GM23338 (cell line): Measurements from ENCODE around the gene ZP2. TPM values are rescaled to one million over a fixed set of nuclear protein-coding genes. Genes with fewer than 3 reads are reported as not detected.

Source experiments
- ATAC-seq: fragments of 200-7000 bp; cut with Tn5 transposase; 3 replicates; pipeline ENCODE4 v1.9.1; 2020
- DNase-seq: peaks from one replicate; pipeline ENCODE4 v3.0.0-alpha.2; 2015; ENCODE audit warnings: low spot score
- H2AFZ ChIP-seq: fragments of 200-600 bp; sonication (generic); 2 replicates; pipeline ENCODE4 v1.8.0; 2016; ENCODE audit warnings: antibody characterized with exemption, mild to moderate bottlenecking, moderate library complexity
- H3F3A ChIP-seq: fragments of 200-600 bp; sonication (generic); replicated peaks from 2 replicates; pipeline ENCODE4 v1.8.0; 2017; ENCODE audit warnings: antibody characterized with exemption, mixed run types, low read depth
- H3K27ac ChIP-seq: fragments of 200-600 bp; sonication (generic); 2 replicates; pipeline ENCODE4 v1.6.1; 2016; ENCODE audit warnings: low read depth
- H3K27me3 ChIP-seq: fragments of 200-600 bp; sonication (generic); 2 replicates; pipeline ENCODE4 v1.8.0; 2016; ENCODE audit warnings: mild to moderate bottlenecking, mixed run types, moderate library complexity; ENCODE audit not compliant: insufficient read depth
- H3K36me3 ChIP-seq: fragments of 200-600 bp; sonication (generic); 2 replicates; pipeline ENCODE4 v1.8.0; 2016; ENCODE audit warnings: mild to moderate bottlenecking; ENCODE audit not compliant: insufficient read depth
- H3K4me1 ChIP-seq: fragments of 200-600 bp; sonication (generic); 2 replicates; pipeline ENCODE4 v1.8.0; 2016; ENCODE audit warnings: mild to moderate bottlenecking, moderate library complexity; ENCODE audit not compliant: insufficient read depth
- H3K4me2 ChIP-seq: fragments of 200-600 bp; sonication (generic); 2 replicates; pipeline ENCODE4 v1.7.1; 2017; ENCODE audit warnings: mixed run types
- H3K4me3 ChIP-seq: fragments of 200-600 bp; sonication (generic); 2 replicates; pipeline ENCODE4 v1.6.1; 2016; ENCODE audit warnings: mixed run types
- H3K79me2 ChIP-seq: fragments of 200-600 bp; sonication (generic); replicated peaks from 2 replicates; pipeline ENCODE4 v1.8.0; 2017; ENCODE audit warnings: mild to moderate bottlenecking; ENCODE audit not compliant: insufficient read depth
- H3K9me2 ChIP-seq: fragments of 200-600 bp; sonication (generic); 2 replicates; pipeline ENCODE4 v1.8.0; 2017; ENCODE audit not compliant: insufficient read depth
- H4K20me1 ChIP-seq: fragments of 200-600 bp; sonication (generic); replicated peaks from 2 replicates; pipeline ENCODE4 v1.8.0; 2017; ENCODE audit warnings: mild to moderate bottlenecking; ENCODE audit not compliant: insufficient read depth
- H3K27ac Mint-ChIP-seq: 2 replicates; pipeline ENCODE4 v1.8.0; 2020; ENCODE audit warnings: inconsistent platforms, mild to moderate bottlenecking, moderate library complexity, mixed read lengths
- H3K27me3 Mint-ChIP-seq: 3 replicates; pipeline ENCODE4 v1.8.0; 2022; ENCODE audit warnings: low read depth, mild to moderate bottlenecking, moderate library complexity, mixed read lengths, inconsistent platforms; ENCODE audit not compliant: insufficient read depth, poor library complexity
- H3K36me3 Mint-ChIP-seq: 3 replicates; pipeline ENCODE4 v1.8.0; 2021; ENCODE audit warnings: low read depth, mild to moderate bottlenecking, inconsistent platforms, moderate library complexity, mixed read lengths
- H3K4me1 Mint-ChIP-seq: 3 replicates; pipeline ENCODE4 v1.8.0; 2020; ENCODE audit warnings: mild to moderate bottlenecking, inconsistent platforms, mixed read lengths
- H3K4me3 Mint-ChIP-seq: 3 replicates; pipeline ENCODE4 v1.8.0; 2021; ENCODE audit warnings: moderate library complexity, mild to moderate bottlenecking, inconsistent platforms, mixed read lengths
- H3K9me3 Mint-ChIP-seq: 3 replicates; pipeline ENCODE4 v1.8.0; 2020; ENCODE audit warnings: moderate library complexity, mild to moderate bottlenecking, inconsistent platforms, mixed read lengths
- CREB1 ChIP-seq: fragments of 250-450 bp; sonication (Bioruptor Pico); IDR thresholded peaks from 2 replicates; pipeline ENCODE4 v1.5.0; 2020; ENCODE audit warnings: low read depth, mild to moderate bottlenecking, moderate library complexity
- EZH2 ChIP-seq: fragments of 200-600 bp; sonication (generic); IDR thresholded peaks from one replicate; pipeline ENCODE4 v1.8.0; 2017; ENCODE audit warnings: antibody characterized with exemption, mild to moderate bottlenecking, low read depth; ENCODE audit not compliant: unreplicated experiment
- JUNB ChIP-seq: IDR thresholded peaks from one replicate; pipeline ENCODE4 v1.6.1; 2016; ENCODE audit warnings: antibody characterized with exemption; ENCODE audit not compliant: unreplicated experiment
- POLR2AphosphoS5 ChIP-seq: IDR thresholded peaks from 2 replicates; pipeline ENCODE4 v1.6.1; 2016; ENCODE audit warnings: antibody characterized with exemption, low read depth
- ZNF114 ChIP-seq: fragments of 250-450 bp; sonication (Bioruptor Pico); IDR thresholded peaks from 2 replicates; pipeline ENCODE4 v1.5.0; 2020; ENCODE audit warnings: mild to moderate bottlenecking, moderate library complexity
- ZNF331 ChIP-seq: fragments of 250-450 bp; sonication (Bioruptor Pico); IDR thresholded peaks from 2 replicates; pipeline ENCODE4 v1.5.0; 2020; ENCODE audit warnings: low read depth, mild to moderate bottlenecking, moderate library complexity
- polyA plus RNA-seq: library from polyadenylated mRNA; unstranded; fragments of >200 nt; fragmentation: Nextera tagmentation; extraction: Ambion mirVana; gene quantifications from 2 replicates; pipeline ENCODE4 v1.2.1, GENCODE V29; 2016
- total RNA-seq: library from RNA; depleted of rRNA; stranded (reverse); fragments of >200 nt; shearing (Covaris generic); gene quantifications from 2 replicates; pipeline ENCODE4 v1.2.3, GENCODE V29; 2014
- TF ChIP-seq, protein P1 (sequence below): fragments of 250-450 bp; sonication (Bioruptor Pico); IDR thresholded peaks from 2 replicates; pipeline ENCODE4 v1.5.0; 2020; ENCODE audit warnings: mild to moderate bottlenecking, moderate library complexity
- TF ChIP-seq, protein P2 (sequence below), 2 experiments: fragments of 200-600 bp in 1 of 2; sonication (generic) in 1 of 2; conservative IDR thresholded peaks; 2 replicates each; pipeline versions ENCODE4 v1.5.1 to v1.6.1; 2016 to 2017; ENCODE audit warnings: antibody characterized with exemption in 2 of 2, low read depth in 2 of 2, mild to moderate bottlenecking in 2 of 2, moderate library complexity in 1 of 2
- TF ChIP-seq, protein P3 (sequence below): IDR thresholded peaks from 2 replicates; pipeline ENCODE4 v1.6.1; 2016; ENCODE audit warnings: antibody characterized with exemption
- TF ChIP-seq, protein P4 (sequence below): IDR thresholded peaks from one replicate; pipeline ENCODE4 v1.6.1; 2018; ENCODE audit warnings: antibody characterized with exemption; ENCODE audit not compliant: unreplicated experiment

The ZP2 gene
- total and polyA plus RNA-seq, 2 experiments from 2014 or later, result not detected

DNA sequence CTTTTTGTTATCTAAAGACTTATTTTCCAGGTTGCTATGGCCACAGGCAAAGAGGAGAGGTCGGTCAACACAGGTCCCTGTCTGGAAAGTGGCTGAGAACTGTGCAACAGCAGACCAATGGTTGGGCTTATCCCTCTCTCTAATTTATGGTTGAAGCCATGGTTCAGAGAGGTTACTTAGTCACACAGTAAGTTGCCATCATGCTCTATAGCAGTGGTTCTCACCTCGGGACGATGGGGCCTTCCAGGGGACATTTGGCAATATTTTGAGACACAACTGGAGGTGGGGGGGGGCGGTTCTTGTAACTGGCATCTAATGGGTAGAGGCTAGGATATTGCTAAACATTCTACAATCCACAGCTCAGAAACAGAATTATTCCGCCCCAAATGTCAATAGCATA, 53.7 kb downstream of the ZP2 start:
- Histone ChIP-seq H3F3A (no peaks in the 10 kb centered on the region), H3K27me3 (peaks cover 10% of the 10 kb centered on the region; the same call in 1 of the 2 replicates), H3K36me3 (peaks cover 19% of the 10 kb centered on the region), H2AFZ (no peak overlapping the region; the same call in 1 of the 2 replicates), H3K4me1 (peaks cover 20% of the 10 kb centered on the region), H3K4me3 (no peak overlapping the region; the same call in 1 of the 2 replicates), H3K27ac (no peak overlapping the region), H3K79me2 (peaks cover 33% of the 10 kb centered on the region), H4K20me1 (peaks cover 16% of the 10 kb centered on the region), H3K9me2 (no peaks in the 10 kb centered on the region), H3K4me2 (peak overlapping the region; percentile 87; the same call in 1 of the 2 replicates)
- no peaks in the 10 kb centered on the region; the same call in 2 of the 3 replicates for H3K9me3 Mint-ChIP-seq
- H3K27ac Mint-ChIP-seq, result no peak overlapping the region
- no peak for DNase-seq
- no peak for ATAC-seq
- TF ChIP-seq, protein P1, sequence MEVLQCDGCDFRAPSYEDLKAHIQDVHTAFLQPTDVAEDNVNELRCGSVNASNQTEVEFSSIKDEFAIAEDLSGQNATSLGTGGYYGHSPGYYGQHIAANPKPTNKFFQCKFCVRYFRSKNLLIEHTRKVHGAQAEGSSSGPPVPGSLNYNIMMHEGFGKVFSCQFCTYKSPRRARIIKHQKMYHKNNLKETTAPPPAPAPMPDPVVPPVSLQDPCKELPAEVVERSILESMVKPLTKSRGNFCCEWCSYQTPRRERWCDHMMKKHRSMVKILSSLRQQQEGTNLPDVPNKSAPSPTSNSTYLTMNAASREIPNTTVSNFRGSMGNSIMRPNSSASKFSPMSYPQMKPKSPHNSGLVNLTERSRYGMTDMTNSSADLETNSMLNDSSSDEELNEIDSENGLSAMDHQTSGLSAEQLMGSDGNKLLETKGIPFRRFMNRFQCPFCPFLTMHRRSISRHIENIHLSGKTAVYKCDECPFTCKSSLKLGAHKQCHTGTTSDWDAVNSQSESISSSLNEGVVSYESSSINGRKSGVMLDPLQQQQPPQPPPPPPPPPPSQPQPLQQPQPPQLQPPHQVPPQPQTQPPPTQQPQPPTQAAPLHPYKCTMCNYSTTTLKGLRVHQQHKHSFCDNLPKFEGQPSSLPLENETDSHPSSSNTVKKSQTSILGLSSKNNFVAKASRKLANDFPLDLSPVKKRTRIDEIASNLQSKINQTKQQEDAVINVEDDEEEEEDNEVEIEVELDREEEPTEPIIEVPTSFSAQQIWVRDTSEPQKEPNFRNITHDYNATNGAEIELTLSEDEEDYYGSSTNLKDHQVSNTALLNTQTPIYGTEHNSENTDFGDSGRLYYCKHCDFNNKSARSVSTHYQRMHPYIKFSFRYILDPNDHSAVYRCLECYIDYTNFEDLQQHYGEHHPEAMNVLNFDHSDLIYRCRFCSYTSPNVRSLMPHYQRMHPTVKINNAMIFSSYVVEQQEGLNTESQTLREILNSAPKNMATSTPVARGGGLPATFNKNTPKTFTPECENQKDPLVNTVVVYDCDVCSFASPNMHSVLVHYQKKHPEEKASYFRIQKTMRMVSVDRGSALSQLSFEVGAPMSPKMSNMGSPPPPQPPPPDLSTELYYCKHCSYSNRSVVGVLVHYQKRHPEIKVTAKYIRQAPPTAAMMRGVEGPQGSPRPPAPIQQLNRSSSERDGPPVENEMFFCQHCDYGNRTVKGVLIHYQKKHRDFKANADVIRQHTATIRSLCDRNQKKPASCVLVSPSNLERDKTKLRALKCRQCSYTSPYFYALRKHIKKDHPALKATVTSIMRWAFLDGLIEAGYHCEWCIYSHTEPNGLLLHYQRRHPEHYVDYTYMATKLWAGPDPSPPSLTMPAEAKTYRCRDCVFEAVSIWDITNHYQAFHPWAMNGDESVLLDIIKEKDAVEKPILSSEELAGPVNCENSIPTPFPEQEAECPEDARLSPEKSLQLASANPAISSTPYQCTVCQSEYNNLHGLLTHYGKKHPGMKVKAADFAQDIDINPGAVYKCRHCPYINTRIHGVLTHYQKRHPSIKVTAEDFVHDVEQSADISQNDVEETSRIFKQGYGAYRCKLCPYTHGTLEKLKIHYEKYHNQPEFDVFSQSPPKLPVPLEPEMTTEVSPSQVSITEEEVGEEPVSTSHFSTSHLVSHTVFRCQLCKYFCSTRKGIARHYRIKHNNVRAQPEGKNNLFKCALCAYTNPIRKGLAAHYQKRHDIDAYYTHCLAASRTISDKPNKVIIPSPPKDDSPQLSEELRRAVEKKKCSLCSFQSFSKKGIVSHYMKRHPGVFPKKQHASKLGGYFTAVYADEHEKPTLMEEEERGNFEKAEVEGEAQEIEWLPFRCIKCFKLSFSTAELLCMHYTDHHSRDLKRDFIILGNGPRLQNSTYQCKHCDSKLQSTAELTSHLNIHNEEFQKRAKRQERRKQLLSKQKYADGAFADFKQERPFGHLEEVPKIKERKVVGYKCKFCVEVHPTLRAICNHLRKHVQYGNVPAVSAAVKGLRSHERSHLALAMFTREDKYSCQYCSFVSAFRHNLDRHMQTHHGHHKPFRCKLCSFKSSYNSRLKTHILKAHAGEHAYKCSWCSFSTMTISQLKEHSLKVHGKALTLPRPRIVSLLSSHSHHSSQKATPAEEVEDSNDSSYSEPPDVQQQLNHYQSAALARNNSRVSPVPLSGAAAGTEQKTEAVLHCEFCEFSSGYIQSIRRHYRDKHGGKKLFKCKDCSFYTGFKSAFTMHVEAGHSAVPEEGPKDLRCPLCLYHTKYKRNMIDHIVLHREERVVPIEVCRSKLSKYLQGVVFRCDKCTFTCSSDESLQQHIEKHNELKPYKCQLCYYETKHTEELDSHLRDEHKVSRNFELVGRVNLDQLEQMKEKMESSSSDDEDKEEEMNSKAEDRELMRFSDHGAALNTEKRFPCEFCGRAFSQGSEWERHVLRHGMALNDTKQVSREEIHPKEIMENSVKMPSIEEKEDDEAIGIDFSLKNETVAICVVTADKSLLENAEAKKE, result no peak
- TF ChIP-seq ZNF331 (CRISPR knock-in tag) (no peak), CREB1 (CRISPR knock-in tag) (no peak), POLR2AphosphoS5 (no peak), ZNF114 (CRISPR knock-in tag) (no peak), JUNB (no peak), EZH2 (no peak)
- TF ChIP-seq, protein P2, sequence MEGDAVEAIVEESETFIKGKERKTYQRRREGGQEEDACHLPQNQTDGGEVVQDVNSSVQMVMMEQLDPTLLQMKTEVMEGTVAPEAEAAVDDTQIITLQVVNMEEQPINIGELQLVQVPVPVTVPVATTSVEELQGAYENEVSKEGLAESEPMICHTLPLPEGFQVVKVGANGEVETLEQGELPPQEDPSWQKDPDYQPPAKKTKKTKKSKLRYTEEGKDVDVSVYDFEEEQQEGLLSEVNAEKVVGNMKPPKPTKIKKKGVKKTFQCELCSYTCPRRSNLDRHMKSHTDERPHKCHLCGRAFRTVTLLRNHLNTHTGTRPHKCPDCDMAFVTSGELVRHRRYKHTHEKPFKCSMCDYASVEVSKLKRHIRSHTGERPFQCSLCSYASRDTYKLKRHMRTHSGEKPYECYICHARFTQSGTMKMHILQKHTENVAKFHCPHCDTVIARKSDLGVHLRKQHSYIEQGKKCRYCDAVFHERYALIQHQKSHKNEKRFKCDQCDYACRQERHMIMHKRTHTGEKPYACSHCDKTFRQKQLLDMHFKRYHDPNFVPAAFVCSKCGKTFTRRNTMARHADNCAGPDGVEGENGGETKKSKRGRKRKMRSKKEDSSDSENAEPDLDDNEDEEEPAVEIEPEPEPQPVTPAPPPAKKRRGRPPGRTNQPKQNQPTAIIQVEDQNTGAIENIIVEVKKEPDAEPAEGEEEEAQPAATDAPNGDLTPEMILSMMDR (conservative IDR thresholded peaks at IDR 0.05; ENCODE audit: low read depth in 2 of 2), result no peak
- TF ChIP-seq, protein P3, sequence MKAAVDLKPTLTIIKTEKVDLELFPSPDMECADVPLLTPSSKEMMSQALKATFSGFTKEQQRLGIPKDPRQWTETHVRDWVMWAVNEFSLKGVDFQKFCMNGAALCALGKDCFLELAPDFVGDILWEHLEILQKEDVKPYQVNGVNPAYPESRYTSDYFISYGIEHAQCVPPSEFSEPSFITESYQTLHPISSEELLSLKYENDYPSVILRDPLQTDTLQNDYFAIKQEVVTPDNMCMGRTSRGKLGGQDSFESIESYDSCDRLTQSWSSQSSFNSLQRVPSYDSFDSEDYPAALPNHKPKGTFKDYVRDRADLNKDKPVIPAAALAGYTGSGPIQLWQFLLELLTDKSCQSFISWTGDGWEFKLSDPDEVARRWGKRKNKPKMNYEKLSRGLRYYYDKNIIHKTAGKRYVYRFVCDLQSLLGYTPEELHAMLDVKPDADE, result no peak
- TF ChIP-seq, protein P4, sequence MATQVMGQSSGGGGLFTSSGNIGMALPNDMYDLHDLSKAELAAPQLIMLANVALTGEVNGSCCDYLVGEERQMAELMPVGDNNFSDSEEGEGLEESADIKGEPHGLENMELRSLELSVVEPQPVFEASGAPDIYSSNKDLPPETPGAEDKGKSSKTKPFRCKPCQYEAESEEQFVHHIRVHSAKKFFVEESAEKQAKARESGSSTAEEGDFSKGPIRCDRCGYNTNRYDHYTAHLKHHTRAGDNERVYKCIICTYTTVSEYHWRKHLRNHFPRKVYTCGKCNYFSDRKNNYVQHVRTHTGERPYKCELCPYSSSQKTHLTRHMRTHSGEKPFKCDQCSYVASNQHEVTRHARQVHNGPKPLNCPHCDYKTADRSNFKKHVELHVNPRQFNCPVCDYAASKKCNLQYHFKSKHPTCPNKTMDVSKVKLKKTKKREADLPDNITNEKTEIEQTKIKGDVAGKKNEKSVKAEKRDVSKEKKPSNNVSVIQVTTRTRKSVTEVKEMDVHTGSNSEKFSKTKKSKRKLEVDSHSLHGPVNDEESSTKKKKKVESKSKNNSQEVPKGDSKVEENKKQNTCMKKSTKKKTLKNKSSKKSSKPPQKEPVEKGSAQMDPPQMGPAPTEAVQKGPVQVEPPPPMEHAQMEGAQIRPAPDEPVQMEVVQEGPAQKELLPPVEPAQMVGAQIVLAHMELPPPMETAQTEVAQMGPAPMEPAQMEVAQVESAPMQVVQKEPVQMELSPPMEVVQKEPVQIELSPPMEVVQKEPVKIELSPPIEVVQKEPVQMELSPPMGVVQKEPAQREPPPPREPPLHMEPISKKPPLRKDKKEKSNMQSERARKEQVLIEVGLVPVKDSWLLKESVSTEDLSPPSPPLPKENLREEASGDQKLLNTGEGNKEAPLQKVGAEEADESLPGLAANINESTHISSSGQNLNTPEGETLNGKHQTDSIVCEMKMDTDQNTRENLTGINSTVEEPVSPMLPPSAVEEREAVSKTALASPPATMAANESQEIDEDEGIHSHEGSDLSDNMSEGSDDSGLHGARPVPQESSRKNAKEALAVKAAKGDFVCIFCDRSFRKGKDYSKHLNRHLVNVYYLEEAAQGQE, result no peak
- peak overlapping the region; percentile 94 for H3K4me3 Mint-ChIP-seq
- H3K27me3 Mint-ChIP-seq, result peaks cover 9% of the 10 kb centered on the region
- peaks cover 11% of the 10 kb centered on the region for H3K4me1 Mint-ChIP-seq
- H3K36me3 Mint-ChIP-seq, result peaks cover 16% of the 10 kb centered on the region
